GM12878 (cell line): Measurements from ENCODE around the gene DUOX1. TPM values are rescaled to one million over a fixed set of nuclear protein-coding genes. Genes with fewer than 3 reads are reported as not detected.
A peak's percentile ranks its signal among the peaks of the same experiment; 100 is the strongest.

Source experiments
- ATAC-seq: fragments of 200-7000 bp; cut with Tn5 transposase; 3 replicates; pipeline ENCODE4 v1.9.1; 2020; ENCODE audit warnings: mild to moderate bottlenecking, moderate library complexity
- Bru-seq: library from RNA; stranded (reverse); fragments of 400-500 nt; gene quantifications from one replicate; lab custom pipeline; 2021; lab: Mats Ljungman, UMichigan
- BruChase-seq, 2 experiments: library from RNA; stranded (reverse); fragments of 400-500 nt; gene quantifications; one replicate each; lab custom pipeline; 2021; lab: Mats Ljungman, UMichigan
- BruUV-seq: library from RNA; stranded (reverse); fragments of 400-500 nt; replicated peaks from 2 replicates; lab custom pipeline; 2021; lab: Mats Ljungman, UMichigan
- CTCF ChIA-PET: fragments of 300-600 bp; sonication (Branson Sonifier 250); formaldehyde crosslinking; extraction: SDS; loops from one replicate; lab custom pipeline; 2021; ENCODE audit warnings: inconsistent platforms; lab: Yijun Ruan, JAX
- POLR2A ChIA-PET: fragments of 350-600 bp; formaldehyde crosslinking; extraction: SDS; loops from one replicate; lab custom pipeline; 2021; ENCODE audit warnings: inconsistent platforms; lab: Charles Lee
- RAD21 ChIA-PET: fragments of 300-600 bp; sonication (Branson Sonifier 250); formaldehyde crosslinking; loops from one replicate; lab custom pipeline; 2023; ENCODE audit warnings: antibody characterized with exemption; ENCODE audit not compliant: unreplicated experiment; lab: Charles Lee
- SMC1A ChIA-PET: fragments of 300-600 bp; sonication (Branson Sonifier 250); formaldehyde crosslinking; loops from one replicate; lab custom pipeline; 2023; ENCODE audit not compliant: unreplicated experiment, uncharacterized antibody; lab: Charles Lee
- DNase-seq: peaks from one replicate; pipeline ENCODE4 v3.0.0-alpha.2; 2011; ENCODE audit warnings: low read depth, low spot score
- FAIRE-seq: peaks from 3 replicates; lab custom pipeline; 2011; peaks lifted over from hg19 to GRCh38; lab: Jason Lieb, UNC
- H2AFZ ChIP-seq: 2 replicates; pipeline ENCODE4 v1.6.0; 2011; ENCODE audit warnings: low read depth, low read length, control low read depth; ENCODE audit not compliant: control insufficient read depth
- H3K27ac ChIP-seq: 2 replicates; pipeline ENCODE4 v1.5.1; 2011; ENCODE audit warnings: control low read depth; ENCODE audit not compliant: control insufficient read depth, insufficient read depth
- H3K27me3 ChIP-seq, 2 experiments: replicated peaks in 1 of 2; 2 replicates each; pipeline versions ENCODE4 v1.6.0 to v1.6.1; 2011; ENCODE audit warnings: low read length in 1 of 2; ENCODE audit not compliant: control insufficient read depth in 2 of 2, insufficient read depth in 2 of 2
- H3K36me3 ChIP-seq, 2 experiments: 2 replicates each; pipeline ENCODE4 v1.5.1; 2011; ENCODE audit warnings: low read length in 1 of 2; ENCODE audit not compliant: control insufficient read depth in 2 of 2, insufficient read depth in 2 of 2
- H3K4me1 ChIP-seq: 2 replicates; pipeline ENCODE4 v1.6.1; 2011; ENCODE audit warnings: mild to moderate bottlenecking, low read length, moderate library complexity, mixed read lengths; ENCODE audit not compliant: control insufficient read depth, insufficient read depth
- H3K4me2 ChIP-seq: 2 replicates; pipeline ENCODE4 v1.6.0; 2011; ENCODE audit warnings: control low read depth; ENCODE audit not compliant: control insufficient read depth, insufficient read depth
- H3K4me3 ChIP-seq: fragments of 200-600 bp; sonication (generic); 2 replicates; pipeline ENCODE4 v1.5.1; 2016
- H3K79me2 ChIP-seq: 2 replicates; pipeline ENCODE4 v1.6.0; 2011; ENCODE audit warnings: low read length; ENCODE audit not compliant: control insufficient read depth, insufficient read depth
- H3K9ac ChIP-seq: 2 replicates; pipeline ENCODE4 v1.8.0; 2011; ENCODE audit warnings: low read length, control low read depth, mixed read lengths; ENCODE audit not compliant: control insufficient read depth, insufficient read depth
- H3K9me3 ChIP-seq: replicated peaks from 3 replicates; pipeline ENCODE4 v1.5.1; 2011; ENCODE audit warnings: mild to moderate bottlenecking, low read length; ENCODE audit not compliant: control insufficient read depth, insufficient read depth
- H4K20me1 ChIP-seq: 2 replicates; pipeline ENCODE4 v1.6.0; 2011; ENCODE audit not compliant: control insufficient read depth, insufficient read depth
- BCL11A ChIP-seq: IDR thresholded peaks from 2 replicates; pipeline ENCODE4 v1.6.1; 2011; ENCODE audit warnings: low read depth, low read length
- CREM ChIP-seq: IDR thresholded peaks from 2 replicates; pipeline ENCODE4 v1.6.1; 2014; ENCODE audit warnings: antibody characterized with exemption, low read depth
- KLF5 ChIP-seq: fragments of 450-650 bp; IDR thresholded peaks from 2 replicates; pipeline ENCODE4 v1.6.1; 2014; ENCODE audit warnings: mild to moderate bottlenecking; ENCODE audit not compliant: partially characterized antibody
- MAX ChIP-seq: IDR thresholded peaks from 2 replicates; pipeline ENCODE4 v1.6.1; 2012; ENCODE audit warnings: low read depth, low read length, improper control_type of control experiment
- MEF2A ChIP-seq: IDR thresholded peaks from 2 replicates; pipeline ENCODE4 v1.6.1; 2011; ENCODE audit warnings: low read depth, mild to moderate bottlenecking, low read length, moderate library complexity; ENCODE audit not compliant: insufficient read depth
- MYC ChIP-seq: IDR thresholded peaks from 2 replicates; pipeline ENCODE4 v1.6.1; 2011; ENCODE audit warnings: mild to moderate bottlenecking, low read length, moderate library complexity, inconsistent platforms; ENCODE audit not compliant: insufficient read depth, insufficient replicate concordance, insufficient read length, severe bottlenecking
- RCOR1 ChIP-seq: conservative IDR thresholded peaks from 2 replicates; pipeline ENCODE4 v1.6.1; 2012; ENCODE audit warnings: low read depth, low read length, improper control_type of control experiment
- SMAD5 ChIP-seq: IDR thresholded peaks from 2 replicates; pipeline ENCODE4 v1.6.1; 2016; ENCODE audit warnings: antibody characterized with exemption, low read depth
- USF1 ChIP-seq: IDR thresholded peaks from 2 replicates; pipeline ENCODE4 v1.6.1; 2011; ENCODE audit warnings: borderline replicate concordance, low read depth, mild to moderate bottlenecking, moderate library complexity, mixed read lengths, low read length; ENCODE audit not compliant: insufficient read depth; ENCODE audit errors: extremely low read length
- ZBTB4 ChIP-seq: fragments of 450-650 bp; formaldehyde crosslinking; IDR thresholded peaks from 2 replicates; pipeline ENCODE4 v1.4.0; 2022; ENCODE audit warnings: mild to moderate bottlenecking, moderate library complexity
- ZNF687 ChIP-seq: fragments of 450-650 bp; IDR thresholded peaks from 2 replicates; pipeline ENCODE4 v1.6.1; 2017; ENCODE audit warnings: mild to moderate bottlenecking, moderate library complexity
- WGBS: methylation state at CpG from one replicate; pipeline ENCODE4 v1.1.6; 2016; ENCODE audit warnings: low lambda C conversion rate; ENCODE audit not compliant: insufficient replicate concordance, insufficient coverage; ENCODE audit errors: missing lambda C conversion rate; 5-methylcytosine and 5-hydroxymethylcytosine counted together
- in situ Hi-C: fragments of 300-500 bp; cut with MboI; formaldehyde crosslinking; loops from 9 replicates; pipeline ENCODE4 v1.14.3; 2018; ENCODE audit warnings: mixed read lengths
- intact Hi-C: fragments of 100-400 bp; cut with micrococcal nuclease; formaldehyde crosslinking; loops from one replicate; pipeline ENCODE4 v1.14.2; 2022; ENCODE audit not compliant: unreplicated experiment
- long read RNA-seq, 2 experiments: library from polyadenylated mRNA; unstranded; transcript quantifications; one replicate each; pipeline ENCODE4 v2.0.0, GENCODE V29; 2019 to 2020
- polyA minus RNA-seq, 3 experiments: library from RNA; depleted of rRNA, polyadenylated mRNA; stranded (reverse); fragments of >200 nt; gene quantifications; 2 replicates each; pipeline ENCODE4 v1.2.3, GENCODE V29; 2011
- polyA plus RNA-seq, 11 experiments: library from polyadenylated mRNA; depleted of rRNA in 4 of 11; unstranded in 6 of 11; stranded (reverse) in 5 of 11; fragments of >200 nt; fragmentation: Nextera tagmentation in 4 of 11; fragmentation: Illumina TruSeq in 1 of 11; extraction: Ambion mirVana in 4 of 11; extraction: Trizol in 1 of 11; gene quantifications; 1 replicate in 1 of 11; 2 replicates in 10 of 11; pipeline versions ENCODE4 v1.2.1 to v1.2.3, GENCODE V29; 2011 to 2016; ENCODE audit warnings: inconsistent platforms in 2 of 11, missing spikeins in 2 of 11, low read depth in 1 of 11
- total RNA-seq, 4 experiments: library from RNA; depleted of rRNA in 3 of 4; stranded (reverse); fragments of >200 nt in 3 of 4; fragmentation: Illumina TruSeq in 1 of 4; extraction: Trizol in 1 of 4; gene quantifications; 2 replicates each; pipeline versions ENCODE4 v1.2.1 to v1.2.3, GENCODE V29; 2013 to 2021

The DUOX1 gene
- total RNA-seq (2013; cell fraction: nucleolus; rRNA removed): 6.8 and 7.5 TPM in 2 replicates
- 0.11 TPM in 1 of 2 replicates, not detected in the other for total RNA-seq (2014; rRNA removed)
- not detected in 2 replicates for total RNA-seq (2014; rRNA removed; fragmentation: Illumina TruSeq; extraction: Trizol)
- total RNA-seq (2021): 0.08 and 0.26 TPM in 2 replicates
- polyA plus RNA-seq (2011; ENCODE audit: low read depth): 0.30 TPM
- 0.30 and 0.56 TPM in 2 replicates for polyA plus RNA-seq (2011; rRNA removed)
- 0.16 and 0.17 TPM in 2 replicates for polyA plus RNA-seq (2011; cell fraction: cytosol; rRNA removed)
- polyA plus RNA-seq (2011; cell fraction: nucleus; rRNA removed): 1.2 and 1.3 TPM in 2 replicates
- 1.0 and 1.3 TPM in 2 replicates for polyA plus RNA-seq (2012)
- not detected in 2 replicates for polyA plus RNA-seq (2014; fragmentation: Illumina TruSeq; extraction: Trizol)
- under 1 TPM; 0.02 to 0.11 TPM for polyA plus RNA-seq (2014; fragmentation: Nextera tagmentation; extraction: Ambion mirVana)
- polyA plus RNA-seq (2014; rRNA removed): not detected in 2 replicates
- 1 to 10 TPM; 1.4 to 2.1 TPM for polyA plus RNA-seq (2016; fragmentation: Nextera tagmentation; extraction: Ambion mirVana)
- polyA minus RNA-seq (2011; rRNA and poly(A)+ RNA removed): 0.26 and 0.44 TPM in 2 replicates
- not detected in 2 replicates for polyA minus RNA-seq (2011; cell fraction: cytosol; rRNA and poly(A)+ RNA removed)
- 0.48 and 1.1 TPM in 2 replicates for polyA minus RNA-seq (2011; cell fraction: nucleus; rRNA and poly(A)+ RNA removed)
- Bru-seq, nascent RNA: percentile 35 among the genes with signal in this experiment
- percentile 29 among the genes with signal in this experiment for BruChase-seq, experiment 1, labeled RNA remaining after a 6-hour chase
- percentile 24 among the genes with signal in this experiment for BruChase-seq, experiment 2, labeled RNA remaining after a 2-hour chase
- long read RNA-seq, experiment 1, partial matches to known transcripts: 1 of 2 reads
- long read RNA-seq, experiment 1, other reads (novel, unspliced or antisense): 1 of 2 reads
- long read RNA-seq, experiment 2, partial matches to known transcripts: 0 of 7 reads
- long read RNA-seq, experiment 2, other reads (novel, unspliced or antisense): 7 of 7 reads

GRCh38 chr15:45129651-45130129 is at the start of gene DUOX1, which contains the start of gene DUOXA1:
Gene DUOX1, plus strand, starts transcription at chr15:45129994. Its CDS starts 1,973 bp downstream, at chr15:45131967.
Gene DUOXA1, minus strand, starts transcription at chr15:45129879. Its CDS starts 6,865 bp downstream, at chr15:45123014.
- SMC1A ChIA-PET: no interaction called here
- RAD21 ChIA-PET: interaction anchor here (0.6 kb wide), 1 partner anchor 429 kb away, joined by 3 read pairs; no protein-coding TSS in a partner anchor
- DNase-seq (no peak), FAIRE-seq (no peak), ATAC-seq (no peak)
- no TSS peak for BruUV-seq
- no peaks in the 10 kb centered on the region for H3K9me3 ChIP-seq
- POLR2A ChIA-PET: no interaction called here
- no peaks in the 10 kb centered on the region for H4K20me1 ChIP-seq
- 26% methylated on average over 28 of the region's 46 CpGs for WGBS
- H3K27me3 ChIP-seq: peaks cover 7 to 12% of the 10 kb centered on the region in 2 experiments
- H3K4me1 ChIP-seq: no peaks in the 10 kb centered on the region
- H2AFZ ChIP-seq: no peak within 1 kb of the TSS
- no peaks in the 10 kb centered on the region for H3K79me2 ChIP-seq
- H3K9ac ChIP-seq: no peak within 1 kb of the TSS
- H3K4me2 ChIP-seq: no peak within 1 kb of the TSS
- in situ Hi-C loops (no loop called here), intact Hi-C loops (loop anchor here (10.0 kb wide), 1 partner anchor 155 kb away; no protein-coding TSS in a partner anchor)
- CTCF ChIA-PET: interaction anchor here (2.0 to 4.6 kb wide), 2 partner anchors 8 to 12 kb away, joined by 6 to 23 read pairs; no protein-coding TSS in a partner anchor
- no peak within 1 kb of the TSS for H3K4me3 ChIP-seq
- H3K36me3 ChIP-seq: no peaks in the 10 kb centered on the region
- no peak within 1 kb of the TSS for H3K27ac ChIP-seq
- no peak for TF ChIP-seq USF1
- no peak for TF ChIP-seq RCOR1
- TF ChIP-seq MAX: no peak
- TF ChIP-seq MEF2A: no peak
- no peak for TF ChIP-seq ZNF687
- no peak for TF ChIP-seq MYC
- no peak for TF ChIP-seq BCL11A
- no peak for TF ChIP-seq ZBTB4 (CRISPR knock-in tag)
- no peak for TF ChIP-seq SMAD5
- no peak for TF ChIP-seq CREM
- TF ChIP-seq KLF5: no peak
